A549 (cell line): ENCODE results near the gene CACNA1F.

Source experiments
- CBX2 ChIP-seq: fragments of 200-600 bp; sonication (generic); IDR thresholded peaks from 2 replicates; pipeline ENCODE4 v1.6.1; 2016; ENCODE audit warnings: low read depth, mild to moderate bottlenecking, borderline replicate concordance
- CEBPB ChIP-seq, 2 experiments: fragments of >200 bp in 1 of 2; sonication (Bioruptor Twin) in 1 of 2; formaldehyde crosslinking in 1 of 2; IDR thresholded peaks; 2 replicates each; pipeline ENCODE4 v1.6.1; 2012 to 2016
- HDAC2 ChIP-seq: fragments of 200-600 bp; sonication (generic); IDR thresholded peaks from 2 replicates; pipeline ENCODE4 v1.6.1; 2016
- MYC ChIP-seq: IDR thresholded peaks from 2 replicates; pipeline ENCODE4 v1.6.1; 2012; ENCODE audit warnings: mild to moderate bottlenecking, inconsistent platforms, low read length, improper control_type of control experiment, borderline replicate concordance
- POLR2A ChIP-seq: IDR thresholded peaks from 2 replicates; pipeline ENCODE4 v1.6.1; 2012; ENCODE audit warnings: mild to moderate bottlenecking, low read length
- REST ChIP-seq: fragments of 200-600 bp; sonication (generic); IDR thresholded peaks from 2 replicates; pipeline ENCODE4 v1.6.1; 2016; ENCODE audit warnings: antibody characterized with exemption, mild to moderate bottlenecking, moderate library complexity
- ZNF302 ChIP-seq: fragments of 250-450 bp; sonication (Bioruptor Pico); IDR thresholded peaks from 2 replicates; pipeline ENCODE4 v1.9.0; 2021; ENCODE audit warnings: inconsistent platforms, mild to moderate bottlenecking, moderate library complexity
- TF ChIP-seq, protein P1 (sequence below): fragments of >200 bp; sonication (Bioruptor Twin); formaldehyde crosslinking; IDR thresholded peaks from 3 replicates; pipeline ENCODE4 v1.5.1; 2016

DNA sequence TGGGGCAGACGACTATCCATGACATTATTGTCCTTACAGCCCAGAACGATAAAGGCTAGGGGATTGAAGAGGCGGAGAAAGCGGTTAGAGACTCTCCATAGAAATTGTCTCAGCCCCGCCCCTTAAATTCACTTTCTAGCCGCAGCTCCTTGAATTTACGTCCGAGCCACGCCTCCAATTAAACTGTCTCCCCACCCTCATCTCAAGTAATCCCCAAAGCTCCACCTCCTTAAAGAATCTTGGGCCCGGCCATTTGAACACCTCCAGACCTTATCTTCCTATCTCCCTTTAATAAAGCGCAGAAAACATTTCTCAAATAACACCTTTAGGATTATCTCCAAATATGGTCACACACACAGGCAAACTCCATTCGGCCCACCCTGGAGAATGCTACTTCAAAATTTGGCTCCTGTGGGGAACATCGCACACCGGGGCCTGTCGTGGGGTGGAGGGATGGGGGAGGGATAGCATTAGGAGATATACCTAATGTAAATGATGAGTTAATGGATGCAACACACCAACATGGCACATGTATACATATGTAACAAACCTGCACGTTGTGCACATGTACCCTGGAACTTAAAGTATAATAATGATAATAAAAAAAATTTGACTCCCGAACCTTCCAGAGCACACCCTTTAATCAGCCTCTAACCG, 77.8 kb downstream of the CACNA1F start:
- TF ChIP-seq MYC (no peak), REST (no peak), CEBPB (IDR thresholded peaks at IDR 0.05) (no peak), CBX2 (no peak), ZNF302 (CRISPR knock-in tag) (no peak), POLR2A (no peak), HDAC2 (no peak)
- TF ChIP-seq, protein P1, sequence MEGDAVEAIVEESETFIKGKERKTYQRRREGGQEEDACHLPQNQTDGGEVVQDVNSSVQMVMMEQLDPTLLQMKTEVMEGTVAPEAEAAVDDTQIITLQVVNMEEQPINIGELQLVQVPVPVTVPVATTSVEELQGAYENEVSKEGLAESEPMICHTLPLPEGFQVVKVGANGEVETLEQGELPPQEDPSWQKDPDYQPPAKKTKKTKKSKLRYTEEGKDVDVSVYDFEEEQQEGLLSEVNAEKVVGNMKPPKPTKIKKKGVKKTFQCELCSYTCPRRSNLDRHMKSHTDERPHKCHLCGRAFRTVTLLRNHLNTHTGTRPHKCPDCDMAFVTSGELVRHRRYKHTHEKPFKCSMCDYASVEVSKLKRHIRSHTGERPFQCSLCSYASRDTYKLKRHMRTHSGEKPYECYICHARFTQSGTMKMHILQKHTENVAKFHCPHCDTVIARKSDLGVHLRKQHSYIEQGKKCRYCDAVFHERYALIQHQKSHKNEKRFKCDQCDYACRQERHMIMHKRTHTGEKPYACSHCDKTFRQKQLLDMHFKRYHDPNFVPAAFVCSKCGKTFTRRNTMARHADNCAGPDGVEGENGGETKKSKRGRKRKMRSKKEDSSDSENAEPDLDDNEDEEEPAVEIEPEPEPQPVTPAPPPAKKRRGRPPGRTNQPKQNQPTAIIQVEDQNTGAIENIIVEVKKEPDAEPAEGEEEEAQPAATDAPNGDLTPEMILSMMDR, result no peak
